ENCODE data around the gene FREM2.

Gene FREM2

GRCh38 chr13:38686577-38687245 lies at the start of gene FREM2:
Gene FREM2, plus strand, starts transcription at chr13:38687077. Its CDS starts 268 bp downstream, at chr13:38687345.
- Histone ChIP-seq H3K27ac (ENCODE audit: low read depth, low read length) (no peak within 1 kb of the TSS), H3K27me3 (ENCODE audit: control insufficient read depth in 1 of 2, insufficient read depth in 2 of 2, low read length in 2 of 2) (no peaks in the 10 kb centered on the region), H3K9me3 (ENCODE audit: low read length) (no peaks in the 10 kb centered on the region), H3K4me1 (ENCODE audit: insufficient read depth, low read length) (no peaks in the 10 kb centered on the region), H3K4me3 (ENCODE audit: low read depth in 1 of 2, low read length in 2 of 2) (peak within 1 kb of the TSS; percentile 56 to 58), H3K36me3 (ENCODE audit: insufficient read depth, low read length) (no peaks in the 10 kb centered on the region), H3K9ac (ENCODE audit: low read length) (peak within 1 kb of the TSS; percentile 19)

GRCh38 chr13:38637576-38637975 lies 49.3 kb upstream of the FREM2 start:
- H3K4me3 ChIP-seq (ENCODE audit: low read depth in 1 of 2, low read length in 2 of 2), result no peak overlapping the region
- H3K27me3 ChIP-seq (ENCODE audit: control insufficient read depth in 1 of 2, insufficient read depth in 2 of 2, low read length in 2 of 2), result no peaks in the 10 kb centered on the region
- no peaks in the 10 kb centered on the region for H3K36me3 ChIP-seq (ENCODE audit: insufficient read depth, low read length)
- no peak overlapping the region for H3K27ac ChIP-seq (ENCODE audit: low read depth, low read length)
- H3K9ac ChIP-seq (ENCODE audit: low read length), result no peak overlapping the region
- H3K9me3 ChIP-seq (ENCODE audit: low read length), result no peaks in the 10 kb centered on the region
- H3K4me1 ChIP-seq (ENCODE audit: insufficient read depth, low read length), result no peaks in the 10 kb centered on the region

GRCh38 chr13:38641164-38641948 lies 45.5 kb upstream of the FREM2 start:
- H3K9ac ChIP-seq (ENCODE audit: low read length), result no peak overlapping the region
- H3K27ac ChIP-seq (ENCODE audit: low read depth, low read length), result no peak overlapping the region
- H3K36me3 ChIP-seq (ENCODE audit: insufficient read depth, low read length), result no peaks in the 10 kb centered on the region
- H3K27me3 ChIP-seq (ENCODE audit: control insufficient read depth in 1 of 2, insufficient read depth in 2 of 2, low read length in 2 of 2), result no peaks in the 10 kb centered on the region
- H3K4me3 ChIP-seq (ENCODE audit: low read depth in 1 of 2, low read length in 2 of 2), result no peak overlapping the region
- H3K4me1 ChIP-seq (ENCODE audit: insufficient read depth, low read length), result no peaks in the 10 kb centered on the region
- no peaks in the 10 kb centered on the region for H3K9me3 ChIP-seq (ENCODE audit: low read length)

- Histone ChIP-seq H3K9ac (ENCODE audit: low read length) (no peak overlapping the region), H3K27me3 (ENCODE audit: control insufficient read depth in 1 of 2, insufficient read depth in 2 of 2, low read length in 2 of 2) (no peaks in the 10 kb centered on the region), H3K4me3 (ENCODE audit: low read depth in 1 of 2, low read length in 2 of 2) (no peak overlapping the region), H3K4me1 (ENCODE audit: insufficient read depth, low read length) (no peaks in the 10 kb centered on the region), H3K27ac (ENCODE audit: low read depth, low read length) (no peak overlapping the region), H3K36me3 (ENCODE audit: insufficient read depth, low read length) (no peaks in the 10 kb centered on the region), H3K9me3 (ENCODE audit: low read length) (no peaks in the 10 kb centered on the region)
Observed at GRCh38 chr13:38647312-38647711, 39.6 kb upstream of the FREM2 start.

- Histone ChIP-seq H3K27ac (ENCODE audit: low read depth, low read length) (no peak overlapping the region), H3K36me3 (ENCODE audit: insufficient read depth, low read length) (no peaks in the 10 kb centered on the region), H3K27me3 (ENCODE audit: control insufficient read depth in 1 of 2, insufficient read depth in 2 of 2, low read length in 2 of 2) (no peaks in the 10 kb centered on the region), H3K4me3 (ENCODE audit: low read depth in 1 of 2, low read length in 2 of 2) (no peak overlapping the region), H3K4me1 (ENCODE audit: insufficient read depth, low read length) (no peaks in the 10 kb centered on the region), H3K9ac (ENCODE audit: low read length) (no peak overlapping the region), H3K9me3 (ENCODE audit: low read length) (no peaks in the 10 kb centered on the region)
Observed at GRCh38 chr13:38648912-38649311, 38.0 kb upstream of the FREM2 start.

- no peaks in the 10 kb centered on the region for H3K36me3 ChIP-seq (ENCODE audit: insufficient read depth, low read length)
- no peaks in the 10 kb centered on the region for H3K4me1 ChIP-seq (ENCODE audit: insufficient read depth, low read length)
- H3K4me3 ChIP-seq (ENCODE audit: low read depth in 1 of 2, low read length in 2 of 2), result no peak overlapping the region
- H3K27me3 ChIP-seq (ENCODE audit: control insufficient read depth in 1 of 2, insufficient read depth in 2 of 2, low read length in 2 of 2), result no peaks in the 10 kb centered on the region
- no peaks in the 10 kb centered on the region for H3K9me3 ChIP-seq (ENCODE audit: low read length)
- no peak overlapping the region for H3K27ac ChIP-seq (ENCODE audit: low read depth, low read length)
- no peak overlapping the region for H3K9ac ChIP-seq (ENCODE audit: low read length)
Observed at GRCh38 chr13:38656699-38657098, 30.2 kb upstream of the FREM2 start.

- Histone ChIP-seq H3K9me3 (ENCODE audit: low read length) (no peaks in the 10 kb centered on the region), H3K36me3 (ENCODE audit: insufficient read depth, low read length) (no peaks in the 10 kb centered on the region), H3K27ac (ENCODE audit: low read depth, low read length) (no peak overlapping the region), H3K9ac (ENCODE audit: low read length) (no peak overlapping the region), H3K4me3 (ENCODE audit: low read depth in 1 of 2, low read length in 2 of 2) (no peak overlapping the region), H3K4me1 (ENCODE audit: insufficient read depth, low read length) (no peaks in the 10 kb centered on the region), H3K27me3 (ENCODE audit: control insufficient read depth in 1 of 2, insufficient read depth in 2 of 2, low read length in 2 of 2) (no peaks in the 10 kb centered on the region)
Observed at GRCh38 chr13:38657191-38657590, 29.7 kb upstream of the FREM2 start.

GRCh38 chr13:38658906-38659305 lies 28.0 kb upstream of the FREM2 start:
- Histone ChIP-seq H3K27me3 (ENCODE audit: control insufficient read depth in 1 of 2, insufficient read depth in 2 of 2, low read length in 2 of 2) (no peaks in the 10 kb centered on the region), H3K4me3 (ENCODE audit: low read depth in 1 of 2, low read length in 2 of 2) (no peak overlapping the region), H3K9ac (ENCODE audit: low read length) (no peak overlapping the region), H3K36me3 (ENCODE audit: insufficient read depth, low read length) (no peaks in the 10 kb centered on the region), H3K4me1 (ENCODE audit: insufficient read depth, low read length) (no peaks in the 10 kb centered on the region), H3K9me3 (ENCODE audit: low read length) (no peaks in the 10 kb centered on the region), H3K27ac (ENCODE audit: low read depth, low read length) (no peak overlapping the region)

GRCh38 chr13:38661010-38661675 lies 25.7 kb upstream of the FREM2 start:
- Histone ChIP-seq H3K4me1 (ENCODE audit: insufficient read depth, low read length) (no peaks in the 10 kb centered on the region), H3K27me3 (ENCODE audit: control insufficient read depth in 1 of 2, insufficient read depth in 2 of 2, low read length in 2 of 2) (no peaks in the 10 kb centered on the region)

GRCh38 chr13:38662362-38662761 lies 24.5 kb upstream of the FREM2 start:
- Histone ChIP-seq H3K36me3 (ENCODE audit: insufficient read depth, low read length) (no peaks in the 10 kb centered on the region), H3K27ac (ENCODE audit: low read depth, low read length) (no peak overlapping the region), H3K4me1 (ENCODE audit: insufficient read depth, low read length) (no peaks in the 10 kb centered on the region)

More at GRCh38 chr13:38661010-38661675, 25.7 kb upstream of the FREM2 start:
- no peak overlapping the region for H3K27ac ChIP-seq (ENCODE audit: low read depth, low read length)
- no peak overlapping the region for H3K9ac ChIP-seq (ENCODE audit: low read length)
- H3K9me3 ChIP-seq (ENCODE audit: low read length), result no peaks in the 10 kb centered on the region
- H3K36me3 ChIP-seq (ENCODE audit: insufficient read depth, low read length), result no peaks in the 10 kb centered on the region
- H3K4me3 ChIP-seq (ENCODE audit: low read depth in 1 of 2, low read length in 2 of 2), result no peak overlapping the region

GRCh38 chr13:38664906-38665305 lies 22.0 kb upstream of the FREM2 start:
- H3K27ac ChIP-seq (ENCODE audit: low read depth, low read length), result no peak overlapping the region
- H3K9me3 ChIP-seq (ENCODE audit: low read length), result no peaks in the 10 kb centered on the region
- no peak overlapping the region for H3K9ac ChIP-seq (ENCODE audit: low read length)
- no peaks in the 10 kb centered on the region for H3K36me3 ChIP-seq (ENCODE audit: insufficient read depth, low read length)
- H3K4me1 ChIP-seq (ENCODE audit: insufficient read depth, low read length), result no peaks in the 10 kb centered on the region
- no peaks in the 10 kb centered on the region for H3K27me3 ChIP-seq (ENCODE audit: control insufficient read depth in 1 of 2, insufficient read depth in 2 of 2, low read length in 2 of 2)
- no peak overlapping the region for H3K4me3 ChIP-seq (ENCODE audit: low read depth in 1 of 2, low read length in 2 of 2)

More at GRCh38 chr13:38662362-38662761, 24.5 kb upstream of the FREM2 start:
- H3K4me3 ChIP-seq (ENCODE audit: low read depth in 1 of 2, low read length in 2 of 2), result no peak overlapping the region
- no peak overlapping the region for H3K9ac ChIP-seq (ENCODE audit: low read length)
- H3K9me3 ChIP-seq (ENCODE audit: low read length), result no peaks in the 10 kb centered on the region
- H3K27me3 ChIP-seq (ENCODE audit: control insufficient read depth in 1 of 2, insufficient read depth in 2 of 2, low read length in 2 of 2), result no peaks in the 10 kb centered on the region

Measured in muscle layer of colon (tissue), 2 donors.